Measurements from ENCODE around the gene PCDH9.

PCDH9 gene

DNA sequence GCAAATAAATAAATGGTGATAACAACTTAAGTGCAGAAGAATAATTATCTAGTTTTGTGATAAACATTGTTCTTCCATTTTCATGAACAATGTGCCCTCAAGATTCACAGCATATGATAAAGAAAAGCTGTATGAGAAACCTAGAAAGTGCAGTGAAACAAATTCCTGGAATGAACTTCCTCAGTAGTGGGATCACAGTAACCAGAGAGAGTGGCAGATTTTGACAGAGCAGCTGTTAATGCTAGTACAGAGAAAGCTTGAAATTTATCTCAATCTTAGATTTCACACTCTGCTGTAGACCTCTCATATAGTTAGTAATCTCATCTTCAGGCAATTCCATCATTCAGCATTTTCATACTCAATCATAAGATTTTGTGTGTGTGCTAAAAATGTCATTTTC, 664.9 kb downstream of the PCDH9 start:
- TF ChIP-seq, protein P1, sequence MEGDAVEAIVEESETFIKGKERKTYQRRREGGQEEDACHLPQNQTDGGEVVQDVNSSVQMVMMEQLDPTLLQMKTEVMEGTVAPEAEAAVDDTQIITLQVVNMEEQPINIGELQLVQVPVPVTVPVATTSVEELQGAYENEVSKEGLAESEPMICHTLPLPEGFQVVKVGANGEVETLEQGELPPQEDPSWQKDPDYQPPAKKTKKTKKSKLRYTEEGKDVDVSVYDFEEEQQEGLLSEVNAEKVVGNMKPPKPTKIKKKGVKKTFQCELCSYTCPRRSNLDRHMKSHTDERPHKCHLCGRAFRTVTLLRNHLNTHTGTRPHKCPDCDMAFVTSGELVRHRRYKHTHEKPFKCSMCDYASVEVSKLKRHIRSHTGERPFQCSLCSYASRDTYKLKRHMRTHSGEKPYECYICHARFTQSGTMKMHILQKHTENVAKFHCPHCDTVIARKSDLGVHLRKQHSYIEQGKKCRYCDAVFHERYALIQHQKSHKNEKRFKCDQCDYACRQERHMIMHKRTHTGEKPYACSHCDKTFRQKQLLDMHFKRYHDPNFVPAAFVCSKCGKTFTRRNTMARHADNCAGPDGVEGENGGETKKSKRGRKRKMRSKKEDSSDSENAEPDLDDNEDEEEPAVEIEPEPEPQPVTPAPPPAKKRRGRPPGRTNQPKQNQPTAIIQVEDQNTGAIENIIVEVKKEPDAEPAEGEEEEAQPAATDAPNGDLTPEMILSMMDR (IDR thresholded peaks at IDR 0.05; ENCODE audit: low read depth, low read length): no peak
- in situ Hi-C loops (cut with HindIII; ENCODE audit: low sequenced_read_pairs): no loop called here
- H3K4me3 ChIP-seq (ENCODE audit: low read depth, low read length): no peak overlapping the region
- DNase-seq (ENCODE audit: low read depth, low spot score): no peak

DNA sequence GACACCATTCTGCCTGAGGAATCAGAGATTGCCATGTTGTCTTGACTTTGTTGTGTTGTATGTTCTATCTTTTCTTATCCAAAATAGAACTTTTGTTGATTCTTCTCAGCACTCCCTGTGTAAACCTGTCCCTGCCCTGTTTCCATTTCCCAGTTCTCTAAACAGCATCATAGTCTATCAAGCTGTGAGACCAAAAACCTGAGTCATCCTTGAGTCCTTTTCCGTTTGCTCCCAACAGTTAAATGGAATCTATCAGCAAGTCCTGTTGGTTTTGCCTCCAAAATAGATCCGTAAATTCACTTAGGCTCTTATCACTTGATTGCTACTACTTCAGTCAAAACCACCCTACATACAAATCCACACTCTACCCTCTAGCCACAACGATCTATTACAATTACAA, 667.1 kb downstream of the PCDH9 start:
- in situ Hi-C loops (cut with HindIII; ENCODE audit: low sequenced_read_pairs): no loop called here

DNA sequence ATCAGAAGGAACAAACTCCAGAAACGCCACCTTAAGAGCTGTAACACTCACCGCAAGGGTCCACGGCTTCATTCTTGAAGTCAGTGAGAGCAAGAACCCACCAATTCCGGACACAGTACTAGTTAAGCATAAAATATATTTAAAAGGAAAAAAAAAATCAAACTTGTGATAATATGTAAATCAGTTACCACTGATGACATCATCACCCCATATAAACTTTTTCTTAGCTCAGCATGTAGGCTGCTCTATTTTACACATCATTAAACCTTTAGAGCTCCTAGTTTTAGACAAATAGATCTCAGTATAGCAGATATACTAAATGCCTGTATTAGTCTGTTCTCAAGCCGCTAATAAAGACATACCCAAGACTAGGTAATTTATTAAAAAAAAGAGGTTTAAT, 668.1 kb downstream of the PCDH9 start:
- TF ChIP-seq, protein P1 (IDR thresholded peaks at IDR 0.05; ENCODE audit: low read depth, low read length): no peak
- DNase-seq (ENCODE audit: low read depth, low spot score): no peak
- no peak overlapping the region for H3K4me3 ChIP-seq (ENCODE audit: low read depth, low read length)
- in situ Hi-C loops (cut with HindIII; ENCODE audit: low sequenced_read_pairs): no loop called here

More for the DNA sequence above, 667.1 kb downstream of the PCDH9 start:
- H3K4me3 ChIP-seq (ENCODE audit: low read depth, low read length): no peak overlapping the region
- peak; percentile 17 for DNase-seq (ENCODE audit: low read depth, low spot score)
- TF ChIP-seq, protein P1 (IDR thresholded peaks at IDR 0.05; ENCODE audit: low read depth, low read length): no peak

DNA sequence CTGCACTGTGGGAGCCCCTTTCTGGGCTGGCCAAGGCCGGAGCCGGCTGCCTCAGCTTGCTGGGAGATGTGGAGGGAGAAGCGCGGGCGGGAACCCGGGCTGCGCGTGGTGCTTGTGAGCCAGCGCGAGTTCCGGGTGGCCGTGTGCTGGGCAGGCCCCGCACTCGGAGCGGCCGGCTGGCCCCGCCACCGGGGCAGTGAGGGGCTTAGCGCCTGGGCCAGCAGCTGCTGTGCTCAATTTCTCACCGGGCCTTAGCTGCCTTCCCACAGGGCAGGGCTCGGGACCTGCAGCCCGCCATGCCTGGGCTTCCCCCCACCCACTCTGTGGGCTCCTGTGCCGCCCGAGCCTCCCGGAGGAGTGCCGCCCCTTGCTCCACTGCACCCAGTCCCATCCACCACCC, 669.1 kb downstream of the PCDH9 start:
- no peak overlapping the region for H3K4me3 ChIP-seq (ENCODE audit: low read depth, low read length)
- no peak for DNase-seq (ENCODE audit: low read depth, low spot score)
- TF ChIP-seq, protein P1 (IDR thresholded peaks at IDR 0.05; ENCODE audit: low read depth, low read length): no peak
- in situ Hi-C loops (cut with HindIII; ENCODE audit: low sequenced_read_pairs): no loop called here

DNA sequence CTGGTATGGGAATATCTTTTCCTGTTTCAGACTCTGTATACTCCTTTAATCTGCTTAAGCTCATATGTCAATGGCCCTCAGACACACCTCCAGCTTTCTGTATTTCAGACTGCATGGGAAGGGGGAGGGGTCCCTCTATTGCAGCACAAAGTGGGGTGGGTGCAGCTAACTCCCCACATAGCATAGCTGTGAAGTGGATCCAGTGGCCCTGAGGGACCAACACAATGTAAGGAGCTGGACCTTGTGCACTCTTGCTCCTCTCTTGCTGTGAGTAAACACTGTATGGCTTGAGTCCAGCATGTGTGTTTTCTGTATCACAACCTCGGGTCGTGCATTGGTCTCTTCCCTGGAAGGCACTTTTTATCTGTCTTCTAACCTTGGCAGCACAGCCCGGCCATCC, 669.9 kb downstream of the PCDH9 start:
- in situ Hi-C loops (cut with HindIII; ENCODE audit: low sequenced_read_pairs): no loop called here
- TF ChIP-seq, protein P1 (IDR thresholded peaks at IDR 0.05; ENCODE audit: low read depth, low read length): no peak

DNA sequence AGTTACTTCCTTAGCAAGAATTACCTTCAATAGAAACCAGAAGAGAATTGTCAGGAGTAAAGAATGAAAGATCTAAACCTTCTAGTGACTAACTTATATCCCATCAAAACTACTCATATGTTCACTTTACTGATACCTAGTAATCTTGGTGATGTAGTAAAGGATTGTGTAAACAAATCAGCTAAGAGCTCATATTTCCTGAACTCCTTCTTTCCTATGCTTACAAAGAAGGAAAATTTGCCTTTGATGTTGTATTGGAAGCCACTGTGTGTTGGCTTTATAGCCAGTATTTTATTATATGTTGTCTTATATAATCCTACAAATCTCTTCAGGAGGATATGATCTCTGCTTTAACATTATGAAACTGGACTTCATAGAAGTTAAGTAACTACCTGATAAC, 671.0 kb downstream of the PCDH9 start:
- TF ChIP-seq, protein P1 (IDR thresholded peaks at IDR 0.05; ENCODE audit: low read depth, low read length): no peak
- DNase-seq (ENCODE audit: low read depth, low spot score): no peak
- no peak overlapping the region for H3K4me3 ChIP-seq (ENCODE audit: low read depth, low read length)
- in situ Hi-C loops (cut with HindIII; ENCODE audit: low sequenced_read_pairs): no loop called here

More for the DNA sequence above, 669.9 kb downstream of the PCDH9 start:
- no peak for DNase-seq (ENCODE audit: low read depth, low spot score)
- H3K4me3 ChIP-seq (ENCODE audit: low read depth, low read length): no peak overlapping the region

DNA sequence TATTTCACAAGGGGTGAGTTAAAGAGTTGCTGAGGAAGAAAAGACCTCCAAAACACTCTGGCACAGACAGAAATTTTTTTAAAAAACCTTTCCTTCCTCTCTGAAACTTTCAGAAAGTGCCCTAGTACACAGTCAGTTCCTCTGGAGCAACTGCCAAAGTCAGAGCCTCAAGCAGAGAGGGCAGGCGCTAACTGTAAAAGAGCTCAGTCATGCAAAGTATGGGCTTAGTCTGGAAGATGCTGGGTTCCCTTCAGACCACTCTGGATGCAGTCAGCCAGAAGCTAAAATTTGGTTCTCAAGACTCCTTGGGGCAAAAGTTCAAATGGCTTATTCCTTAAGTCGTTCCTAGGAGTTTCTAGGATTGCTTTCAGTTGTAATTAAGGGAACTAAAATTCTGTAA, 671.6 kb downstream of the PCDH9 start:
- peak; percentile 34 for DNase-seq (ENCODE audit: low read depth, low spot score)
- TF ChIP-seq, protein P1 (IDR thresholded peaks at IDR 0.05; ENCODE audit: low read depth, low read length): no peak
- in situ Hi-C loops (cut with HindIII; ENCODE audit: low sequenced_read_pairs): no loop called here
- no peak overlapping the region for H3K4me3 ChIP-seq (ENCODE audit: low read depth, low read length)

All from astrocyte of the spinal cord (primary cell).